Right lobe of liver (tissue), 4 donors: ENCODE measurements around the gene ITPRID2.

Source experiments
- CTCF ChIP-seq, 4 donors: fragments of 200-600 bp in 3 of 4; fragments of 450-650 bp in 1 of 4; IDR thresholded peaks; one replicate each; pipeline versions ENCODE4 v1.5.1 to v1.8.0; 2016 to 2022; ENCODE audit warnings: antibody characterized with exemption in 4 of 4, mild to moderate bottlenecking in 2 of 4
- POLR2A ChIP-seq: fragments of 450-650 bp; IDR thresholded peaks from one replicate; pipeline ENCODE4 v1.6.1; 2017; ENCODE audit warnings: antibody characterized with exemption, mild to moderate bottlenecking
- donor health status: DM: no; HTN: no; CAD: no.
- donor health status: DM: no; HTN: no; CAD: no.
- donor health status: DM: no; HTN: yes; CAD: no.

DNA sequence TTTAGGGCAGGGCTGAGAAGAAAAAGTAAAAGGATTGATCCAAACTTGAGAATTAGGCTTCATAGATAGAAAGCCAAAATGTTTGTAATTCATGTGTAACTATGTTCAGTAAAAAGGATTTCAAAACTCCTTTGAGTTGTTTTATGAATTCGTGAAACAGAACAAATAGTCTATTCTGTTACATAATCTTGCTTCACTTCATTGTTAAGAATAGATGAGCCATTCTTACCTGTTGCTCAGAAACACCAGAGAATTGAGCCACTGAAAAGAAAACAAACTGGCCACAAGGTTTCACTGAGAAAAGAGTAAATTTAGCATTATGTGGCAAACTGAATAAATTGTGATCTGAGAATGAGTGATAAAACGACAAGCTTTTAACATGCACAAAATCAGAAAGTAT lies 4.5 kb upstream of the ITPRID2 start:
- no peak for TF ChIP-seq CTCF (IDR thresholded peaks at IDR 0.05)
- TF ChIP-seq POLR2A = no peak
